NCI-H1105 treated with DMSO at 0.1 percent for 48 hours (cell line): ENCODE data around the gene TECR.
A peak's percentile ranks its signal among the peaks of the same experiment; 100 is the strongest.
"Not testable (repeated sequence)": the region's sequence is repeated elsewhere in the genome, so short reads cannot be mapped to it uniquely, and the experiment has no call there.

Experiments
- DNase-seq: peaks from one replicate; lab custom pipeline; 2025; lab: John Stamatoyannopoulos, UW

TECR gene

DNA sequence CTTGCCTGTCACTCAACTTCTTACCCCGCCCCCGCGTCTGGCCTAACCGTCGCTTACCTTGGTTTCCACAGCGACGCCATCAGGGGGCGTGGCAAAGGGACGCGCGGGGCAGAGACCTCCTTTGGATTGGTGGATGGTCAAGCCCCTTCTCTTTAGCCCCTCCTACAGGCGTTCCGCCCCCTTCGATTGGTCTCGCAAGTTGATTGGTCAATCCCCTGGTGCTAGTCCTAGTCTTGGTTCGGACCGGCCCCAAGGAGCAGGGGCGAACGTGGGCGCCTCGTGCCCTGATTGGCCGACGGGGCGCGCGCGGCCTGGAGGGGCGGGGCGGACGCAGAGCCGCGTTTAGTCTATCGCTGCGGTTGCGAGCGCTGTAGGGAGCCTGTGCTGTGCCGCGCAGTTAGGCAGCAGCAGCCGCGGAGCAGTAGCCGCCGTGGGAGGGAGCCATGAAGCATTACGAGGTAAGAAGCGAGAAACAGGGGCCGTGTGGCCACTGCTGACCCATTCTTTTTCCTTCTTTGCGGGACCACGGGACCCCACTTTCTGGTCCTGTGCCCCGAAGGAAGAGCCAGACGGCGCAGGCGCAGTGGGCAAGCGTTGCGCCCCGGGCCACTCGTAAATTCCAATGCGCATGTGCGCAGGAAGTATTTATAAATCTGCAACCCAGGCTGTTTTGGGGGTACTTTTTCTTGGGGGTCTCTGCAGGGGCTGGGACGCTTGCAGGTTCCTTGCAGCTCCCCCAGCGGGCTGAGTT lies at the start of gene TECR:
Gene TECR, plus strand, starts transcription at position 341 of the 751 bp plus-strand sequence. Its CDS starts 103 bp downstream, at position 444.
- DNase-seq, result peak; percentile 99

GRCh38 chr19:14479975-14480699 lies 49.3 kb upstream of the TECR start:
- DNase-seq, result peak; percentile 3

DNA sequence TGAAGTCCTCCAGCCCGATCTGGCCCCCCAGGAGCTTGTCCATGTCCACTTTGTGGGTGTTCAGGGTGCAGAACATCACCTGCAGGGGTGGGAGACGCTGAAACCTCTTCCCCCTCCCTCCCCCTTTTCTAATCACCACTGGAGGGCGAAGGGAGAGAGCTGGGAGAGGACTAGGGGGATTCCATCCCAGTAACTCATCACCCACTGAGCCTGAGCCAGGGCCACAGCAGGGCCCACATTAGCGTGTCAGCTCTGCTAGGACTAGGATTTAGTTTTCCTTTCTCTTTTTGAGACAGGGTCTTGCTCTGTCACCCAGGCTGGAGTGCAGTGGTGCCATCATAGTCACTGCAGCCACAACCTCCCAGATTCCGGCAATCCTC lies 48.7 kb upstream of the TECR start:
- DNase-seq, result no peak

DNA sequence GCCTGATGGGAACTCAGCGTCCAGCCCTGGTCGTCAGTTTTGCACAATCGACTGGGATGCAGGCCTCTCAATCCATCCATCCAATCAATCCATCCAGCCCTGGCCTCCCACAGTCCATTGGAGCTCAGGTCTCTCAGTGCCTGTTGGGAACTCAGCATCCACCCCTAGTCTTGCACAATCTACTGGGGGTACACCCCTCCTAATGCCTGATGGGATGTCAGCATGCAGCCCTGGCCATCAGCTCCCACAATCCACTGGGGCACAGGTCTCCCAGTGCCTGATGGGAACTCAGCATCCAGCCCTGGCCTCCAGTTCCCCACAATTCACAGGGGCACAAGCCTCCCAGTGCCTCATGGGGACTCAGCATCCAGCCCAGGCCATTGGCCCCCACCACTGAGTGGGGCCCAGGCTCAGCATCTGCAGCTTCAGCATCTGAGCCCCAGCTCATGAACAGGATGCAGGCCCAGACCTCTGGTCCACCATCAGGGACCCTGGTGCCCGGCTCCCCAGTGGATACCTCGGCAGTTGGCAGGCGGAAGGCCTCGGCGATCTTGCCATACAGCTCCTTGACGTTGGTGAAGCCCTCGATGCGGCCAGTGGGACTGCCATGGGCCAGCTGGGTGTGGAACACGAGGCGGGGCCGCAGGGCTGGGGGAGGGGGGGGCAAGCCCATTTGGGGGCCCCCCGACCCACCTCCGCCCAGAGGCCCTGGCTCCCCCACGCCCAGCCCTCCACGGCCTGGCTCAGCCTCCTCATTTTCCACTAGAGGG lies 47.0 kb upstream of the TECR start:
- DNase-seq, result no peak

DNA sequence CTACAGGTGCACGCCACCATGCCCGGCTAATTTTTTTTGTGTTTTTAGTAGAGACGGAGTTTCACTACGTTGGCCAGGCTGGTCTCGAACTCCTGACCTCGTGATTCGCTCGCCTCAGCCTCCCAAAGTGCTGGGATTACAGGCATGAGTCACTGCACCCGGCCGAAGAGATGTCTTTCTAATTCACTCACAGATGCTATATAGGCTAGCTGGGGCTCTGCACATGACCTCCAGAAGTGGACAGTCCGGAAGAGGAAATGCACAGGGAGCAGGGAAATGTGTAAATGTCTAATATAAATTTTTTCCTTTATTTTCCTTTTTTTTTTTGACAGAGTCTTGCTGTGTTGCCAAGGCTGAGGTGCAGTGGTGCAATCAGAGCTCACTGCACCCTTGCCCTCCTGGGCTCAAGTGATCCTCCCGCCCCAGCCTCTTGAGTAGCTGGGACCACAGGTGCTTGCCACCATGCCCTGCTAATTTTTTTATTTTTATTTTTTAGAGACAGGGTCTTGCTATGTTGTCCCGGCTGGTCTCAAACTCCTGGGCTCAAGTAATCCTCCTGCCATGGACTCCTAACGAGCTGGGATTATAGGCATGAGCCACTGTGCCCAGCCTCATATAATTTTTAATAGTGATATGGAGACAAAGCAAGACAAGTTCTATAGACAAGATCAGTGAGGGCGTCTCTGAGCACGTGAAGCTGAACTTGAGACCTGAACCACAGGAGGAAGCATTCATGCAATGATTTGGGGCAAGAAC lies 41.8 kb upstream of the TECR start:
- DNase-seq, result no peak

DNA sequence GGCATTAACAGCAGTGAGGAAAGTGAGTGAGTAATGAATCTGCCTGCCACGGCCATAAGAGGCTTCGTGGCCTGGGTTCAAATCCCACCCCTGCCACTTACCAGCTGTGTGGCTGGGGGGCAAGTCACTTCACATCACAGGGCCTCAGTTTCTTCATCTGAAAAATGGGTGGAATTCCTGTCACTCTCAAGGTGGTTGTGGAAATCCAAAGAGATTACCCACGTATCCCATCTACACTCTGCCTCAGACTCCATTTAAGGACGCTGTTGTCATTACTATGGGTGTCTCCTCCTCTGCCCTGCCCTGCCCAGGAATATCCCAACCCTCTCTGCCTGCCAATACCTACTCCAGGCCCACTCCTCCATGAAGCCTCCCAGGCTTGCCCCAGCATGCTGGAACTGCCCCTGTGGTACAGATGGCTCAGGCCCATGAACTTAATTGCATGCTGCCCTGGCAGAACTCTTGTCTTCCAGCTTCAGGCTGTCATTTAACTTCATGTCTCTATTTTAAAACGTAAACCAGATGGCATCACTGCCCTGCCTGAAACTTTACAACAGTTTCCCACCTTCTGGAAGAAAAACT lies 36.5 kb upstream of the TECR start:
- DNase-seq, result no peak

- DNase-seq, result no peak
Measured at GRCh38 chr19:14494411-14494810, 35.0 kb upstream of the TECR start.

- no peak for DNase-seq
Measured at GRCh38 chr19:14494910-14495671, 34.3 kb upstream of the TECR start.

GRCh38 chr19:14495672-14496028 lies 33.7 kb upstream of the TECR start:
- no peak for DNase-seq

- DNase-seq, result peak; percentile 99
Measured at GRCh38 chr19:14496029-14496833, 33.2 kb upstream of the TECR start, which contains the start of gene GIPC1. GIPC1 (minus strand) TSS chr19:14496127; CDS start chr19:14482976, 13,151 bp downstream.

DNA sequence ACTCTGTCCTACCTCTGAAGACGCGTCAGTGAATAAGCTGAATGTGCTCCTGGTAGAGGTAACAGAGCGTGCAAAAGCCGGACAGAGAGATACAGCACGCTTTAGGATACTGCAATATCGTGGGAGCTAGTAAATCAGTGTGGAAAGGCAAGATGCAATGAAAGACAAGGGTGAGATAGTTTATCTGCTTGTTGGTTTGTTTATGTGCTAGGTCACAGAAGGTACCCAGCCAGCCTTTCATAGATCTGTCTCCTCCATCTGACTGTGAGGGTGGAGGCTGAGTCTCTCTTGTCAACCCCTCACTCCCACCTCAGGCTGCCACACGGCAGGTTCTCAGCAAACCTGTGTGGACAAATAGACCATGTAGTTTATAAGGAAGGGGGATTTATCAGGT lies 32.6 kb upstream of the TECR start:
- peak; percentile 11 for DNase-seq

- no peak for DNase-seq
Measured at GRCh38 chr19:14497228-14497921, 32.0 kb upstream of the TECR start.

DNA sequence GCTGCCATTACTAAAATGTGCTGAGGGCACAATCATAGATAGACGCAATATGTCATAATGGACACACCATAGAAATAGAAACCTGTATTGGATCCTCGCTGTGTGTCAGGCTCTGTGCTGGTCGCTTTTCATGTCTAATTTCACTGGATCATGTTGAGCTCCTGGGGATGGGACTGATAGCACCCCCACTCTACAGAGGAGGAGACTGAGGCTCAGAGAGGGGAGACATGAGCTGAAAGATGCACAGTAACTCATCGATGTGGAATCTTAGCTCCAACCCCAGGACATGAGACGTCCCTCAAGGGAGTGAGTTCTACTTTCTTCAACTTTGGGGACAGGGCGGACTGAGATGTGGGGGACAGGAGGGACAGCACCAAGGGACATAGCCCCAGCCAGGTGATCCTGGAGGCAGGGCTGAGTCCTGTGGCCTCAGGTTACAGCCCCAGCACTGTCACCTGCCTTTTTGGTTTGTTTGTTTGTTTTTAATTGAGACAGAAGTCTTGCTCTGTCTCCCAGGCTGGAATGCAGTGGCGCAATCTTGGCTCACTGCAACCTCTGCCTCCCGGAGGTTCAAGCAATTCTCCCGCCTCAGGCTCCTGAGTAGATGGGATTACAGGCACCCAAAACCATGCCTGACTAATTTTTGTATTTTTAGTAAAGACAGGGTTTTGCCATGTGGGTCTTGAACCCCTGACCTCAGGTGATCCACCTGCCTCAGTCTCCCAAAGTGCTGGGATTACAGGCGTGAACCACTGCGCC lies 26.9 kb upstream of the TECR start:
- DNase-seq, result no peak

DNA sequence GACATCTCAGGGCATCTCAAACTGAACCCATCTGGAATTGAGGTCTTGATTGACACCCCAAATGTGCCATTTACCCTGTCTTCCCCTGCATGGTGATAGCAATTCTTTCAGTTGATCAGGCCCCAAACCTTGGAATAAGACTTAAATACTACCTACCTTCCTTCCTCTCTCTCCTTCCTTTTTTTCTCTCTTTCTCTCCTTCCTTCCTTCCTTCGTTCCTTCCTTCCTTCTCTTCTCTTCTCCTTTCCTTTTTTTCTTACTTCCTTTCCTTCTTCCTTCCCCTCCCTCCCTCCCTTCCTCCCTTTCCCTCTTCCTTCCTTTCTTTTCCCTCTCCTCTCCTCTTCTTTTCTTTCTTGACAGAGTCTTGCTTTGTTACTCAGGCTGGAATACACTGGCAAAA lies 26.1 kb upstream of the TECR start:
- DNase-seq, result no peak

DNA sequence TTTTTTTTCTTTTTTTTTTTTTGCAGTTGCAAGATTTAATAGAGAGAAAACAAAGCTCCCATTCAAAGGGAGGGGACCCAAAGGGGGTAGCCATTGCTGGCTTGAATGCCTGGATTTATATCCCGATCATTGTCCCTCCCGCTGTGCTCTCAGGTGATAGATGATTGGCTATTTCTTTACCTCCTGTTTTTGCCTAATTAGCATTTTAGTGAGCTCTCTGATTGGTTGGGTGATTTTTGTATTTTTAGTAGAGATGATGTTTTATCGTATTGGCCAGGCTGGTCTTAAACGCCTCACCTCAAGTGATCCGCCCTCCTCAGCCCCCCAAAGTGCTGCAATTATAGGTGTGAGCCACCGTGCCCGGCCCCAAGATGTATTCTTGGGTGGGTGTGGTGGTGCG lies 24.8 kb upstream of the TECR start:
- not testable (repeated sequence) for DNase-seq

- no peak for DNase-seq
Measured at GRCh38 chr19:14505488-14506239, 23.7 kb upstream of the TECR start.

DNA sequence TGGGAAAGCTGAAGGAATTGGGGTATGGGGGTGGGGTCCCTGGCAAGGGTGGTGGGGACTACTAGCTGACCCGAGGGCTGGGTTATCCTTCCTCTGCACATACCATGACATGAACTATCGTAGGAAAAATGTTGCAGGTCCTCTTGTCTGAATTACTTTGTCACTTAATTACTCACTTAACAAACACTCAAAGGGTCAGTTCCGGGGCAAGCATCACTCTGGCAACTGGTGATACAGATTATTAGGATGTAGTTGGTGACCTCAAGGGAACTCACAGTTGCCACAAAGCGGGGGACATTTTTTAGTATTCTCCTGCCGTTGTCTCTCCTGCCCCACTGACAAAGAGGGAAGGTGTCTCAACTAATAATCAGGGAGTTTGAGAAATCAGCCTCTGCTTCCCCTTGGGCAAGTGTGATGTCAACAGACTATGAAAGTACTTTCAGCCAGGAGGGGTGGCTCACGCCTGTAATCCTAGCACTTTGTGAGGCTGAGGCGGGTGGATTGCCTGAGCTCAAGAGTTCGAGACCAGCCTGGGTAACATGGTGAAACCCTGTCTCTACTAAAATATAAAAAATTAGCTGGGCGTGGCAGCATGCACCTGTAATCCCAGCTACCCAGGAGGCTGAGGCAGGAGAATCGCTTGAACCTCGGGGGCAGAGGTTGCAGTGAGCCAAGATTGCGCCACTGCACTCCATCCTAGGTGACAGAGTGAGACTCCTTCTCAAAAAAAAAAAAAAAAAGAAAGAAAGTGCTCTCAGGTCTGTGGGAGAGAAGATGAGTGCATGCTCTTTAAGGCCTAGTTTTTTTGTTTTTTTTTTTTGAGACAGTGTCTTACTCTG lies 21.5 kb upstream of the TECR start:
- DNase-seq, result no peak
